NCI-H1436 (cell line): ENCODE measurements around the gene FOXC1.

ENCODE experiments used
- DNase-seq: peaks from one replicate; lab custom pipeline; 2025; lab: John Stamatoyannopoulos, UW

Gene FOXC1

GRCh38 chr6:1609648-1610496, at the start of gene FOXC1:
TSS of gene FOXC1 (plus strand) at chr6:1609915. CDS start at chr6:1610446, 531 bp downstream.
- peak; percentile 43 for DNase-seq

GRCh38 chr6:1560281-1561058, 49.2 kb upstream of the FOXC1 start:
- no peak for DNase-seq

GRCh38 chr6:1561355-1561754, 48.4 kb upstream of the FOXC1 start:
- no peak for DNase-seq

- no peak for DNase-seq
Observed at GRCh38 chr6:1562171-1562955, 47.4 kb upstream of the FOXC1 start.

GRCh38 chr6:1569377-1569776, 40.3 kb upstream of the FOXC1 start:
- no peak for DNase-seq

GRCh38 chr6:1570848-1571247, 38.9 kb upstream of the FOXC1 start:
- DNase-seq: no peak

- DNase-seq: no peak
Observed at GRCh38 chr6:1572892-1573291, 36.8 kb upstream of the FOXC1 start.

- no peak for DNase-seq
Observed at GRCh38 chr6:1574083-1574761, 35.5 kb upstream of the FOXC1 start.

GRCh38 chr6:1574890-1575209, 34.9 kb upstream of the FOXC1 start:
- no peak for DNase-seq

- no peak for DNase-seq
Observed at GRCh38 chr6:1575210-1576041, 34.3 kb upstream of the FOXC1 start.

- no peak for DNase-seq
Observed at GRCh38 chr6:1576166-1576565, 33.5 kb upstream of the FOXC1 start.

GRCh38 chr6:1576711-1577110, 33.0 kb upstream of the FOXC1 start:
- DNase-seq: no peak

GRCh38 chr6:1577146-1577680, 32.5 kb upstream of the FOXC1 start:
- DNase-seq: no peak

- no peak for DNase-seq
Observed at GRCh38 chr6:1577896-1578745, 31.6 kb upstream of the FOXC1 start.

GRCh38 chr6:1579096-1579495, 30.6 kb upstream of the FOXC1 start:
- DNase-seq: no peak

GRCh38 chr6:1580109-1580508, 29.6 kb upstream of the FOXC1 start:
- DNase-seq: no peak

- DNase-seq: no peak
Observed at GRCh38 chr6:1580585-1580984, 29.1 kb upstream of the FOXC1 start.

GRCh38 chr6:1581120-1581991, 28.4 kb upstream of the FOXC1 start:
- DNase-seq: no peak

- no peak for DNase-seq
Observed at GRCh38 chr6:1584146-1584545, 25.6 kb upstream of the FOXC1 start.
